Progenitor cell of endocrine pancreas (in vitro differentiated cells): Measurements from ENCODE around the gene TNK1. TPM values are rescaled to one million over a fixed set of nuclear protein-coding genes. Genes with fewer than 3 reads are reported as not detected.

Experiments used
- DNase-seq: peaks from one replicate; pipeline ENCODE4 v3.0.0; 2021; ENCODE audit warnings: low spot score; ENCODE audit not compliant: unreplicated experiment
- H3K27ac Mint-ChIP-seq: 2 replicates; pipeline ENCODE4 v1.8.0; 2021; ENCODE audit warnings: mild to moderate bottlenecking, moderate library complexity, mixed read lengths
- H3K27me3 Mint-ChIP-seq: 2 replicates; pipeline ENCODE4 v1.8.0; 2021; ENCODE audit warnings: mixed read lengths
- H3K36me3 Mint-ChIP-seq: 2 replicates; pipeline ENCODE4 v1.8.0; 2022; ENCODE audit warnings: mixed read lengths; ENCODE audit not compliant: insufficient read depth
- H3K4me1 Mint-ChIP-seq: 2 replicates; pipeline ENCODE4 v1.8.0; 2021; ENCODE audit warnings: low read depth, mixed read lengths
- H3K4me3 Mint-ChIP-seq: 2 replicates; pipeline ENCODE4 v1.8.0; 2021; ENCODE audit warnings: low read depth, mild to moderate bottlenecking, moderate library complexity, mixed read lengths
- H3K9me3 Mint-ChIP-seq: 2 replicates; pipeline ENCODE4 v1.8.0; 2021; ENCODE audit warnings: low read depth, mixed read lengths
- total RNA-seq: library from RNA; stranded (reverse); gene quantifications from 2 replicates; pipeline ENCODE4 v1.2.1, GENCODE V29; 2021
- TF ChIP-seq, protein P1 (sequence below): fragments of 200-600 bp; sonication (generic); IDR thresholded peaks from one replicate; pipeline ENCODE4 v1.5.0; 2021; ENCODE audit warnings: antibody characterized with exemption, mild to moderate bottlenecking; ENCODE audit not compliant: unreplicated experiment

TNK1 gene
- total RNA-seq, 1 donor from 2014 or later: 13.4 TPM

DNA sequence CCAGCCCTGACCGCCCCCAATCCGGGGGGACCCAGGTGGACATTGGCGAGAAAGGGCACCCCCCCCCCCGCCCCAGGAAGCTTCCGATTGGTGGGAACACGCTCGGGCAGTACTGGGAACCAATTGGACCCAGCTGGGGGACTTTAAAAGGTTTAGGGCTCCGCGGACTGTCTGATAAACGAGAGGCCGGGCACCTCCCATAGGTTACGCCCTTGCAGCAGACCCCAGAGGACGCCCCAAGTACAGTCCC is 22.8 kb downstream of the TNK1 start:
- Mint-ChIP-seq H3K4me1 (peaks cover 12% of the 10 kb centered on the region), H3K27me3 (peaks cover 17% of the 10 kb centered on the region), H3K4me3 (peak overlapping the region; percentile 83), H3K36me3 (peaks cover 3% of the 10 kb centered on the region), H3K9me3 (no peaks in the 10 kb centered on the region), H3K27ac (peak overlapping the region; percentile 97)
- no peak for DNase-seq
- TF ChIP-seq, protein P1, sequence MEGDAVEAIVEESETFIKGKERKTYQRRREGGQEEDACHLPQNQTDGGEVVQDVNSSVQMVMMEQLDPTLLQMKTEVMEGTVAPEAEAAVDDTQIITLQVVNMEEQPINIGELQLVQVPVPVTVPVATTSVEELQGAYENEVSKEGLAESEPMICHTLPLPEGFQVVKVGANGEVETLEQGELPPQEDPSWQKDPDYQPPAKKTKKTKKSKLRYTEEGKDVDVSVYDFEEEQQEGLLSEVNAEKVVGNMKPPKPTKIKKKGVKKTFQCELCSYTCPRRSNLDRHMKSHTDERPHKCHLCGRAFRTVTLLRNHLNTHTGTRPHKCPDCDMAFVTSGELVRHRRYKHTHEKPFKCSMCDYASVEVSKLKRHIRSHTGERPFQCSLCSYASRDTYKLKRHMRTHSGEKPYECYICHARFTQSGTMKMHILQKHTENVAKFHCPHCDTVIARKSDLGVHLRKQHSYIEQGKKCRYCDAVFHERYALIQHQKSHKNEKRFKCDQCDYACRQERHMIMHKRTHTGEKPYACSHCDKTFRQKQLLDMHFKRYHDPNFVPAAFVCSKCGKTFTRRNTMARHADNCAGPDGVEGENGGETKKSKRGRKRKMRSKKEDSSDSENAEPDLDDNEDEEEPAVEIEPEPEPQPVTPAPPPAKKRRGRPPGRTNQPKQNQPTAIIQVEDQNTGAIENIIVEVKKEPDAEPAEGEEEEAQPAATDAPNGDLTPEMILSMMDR: no peak

DNA sequence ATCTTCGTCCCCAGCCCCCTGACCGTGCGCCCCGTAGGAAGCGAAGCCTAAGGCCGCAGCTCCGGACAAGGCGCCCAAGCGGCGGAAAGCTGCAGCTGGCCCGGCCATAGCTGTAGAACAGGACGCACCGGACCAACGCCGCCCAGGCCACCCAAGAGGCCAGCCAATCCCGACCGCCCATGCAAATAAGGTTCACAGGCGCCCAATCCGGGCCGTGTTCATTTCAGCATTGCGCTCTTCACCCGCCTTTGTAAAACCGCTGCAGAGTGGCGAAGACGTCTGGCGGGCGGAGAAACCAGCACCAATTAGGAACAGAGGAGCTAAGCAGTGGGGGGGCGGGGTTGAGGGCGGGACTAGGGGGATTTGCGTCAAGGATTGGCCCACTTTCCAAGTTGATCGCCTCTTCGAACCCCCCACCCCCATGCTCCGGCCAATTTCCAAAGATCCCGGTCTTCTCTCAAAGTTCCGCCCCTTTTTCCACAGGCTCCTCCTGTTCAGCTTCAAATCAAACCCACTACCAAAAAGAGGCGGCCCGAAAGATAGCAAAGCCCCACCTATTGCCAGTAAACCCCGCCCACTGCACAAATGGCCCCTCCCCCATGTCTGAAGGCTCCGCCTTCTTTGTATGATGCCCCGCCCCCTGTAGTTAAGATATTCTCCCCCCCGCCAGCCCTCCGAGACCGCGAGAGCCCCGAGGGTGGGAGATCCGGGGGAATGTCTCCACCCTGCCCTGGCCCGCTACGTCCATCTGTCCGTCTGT is 23.3 kb downstream of the TNK1 start, which contains the start of gene TMEM256:
Gene TMEM256, minus strand, starts transcription at position 121 of the 760 bp plus-strand sequence. Its CDS starts 13 bp downstream, at position 108.
- TF ChIP-seq, protein P1: peak; percentile 20
- no peaks in the 10 kb centered on the region for H3K9me3 Mint-ChIP-seq
- H3K27ac Mint-ChIP-seq: peak within 1 kb of the TSS; percentile 97
- H3K36me3 Mint-ChIP-seq: peaks cover 5% of the 10 kb centered on the region
- peak within 1 kb of the TSS; percentile 83 for H3K4me3 Mint-ChIP-seq
- H3K27me3 Mint-ChIP-seq: peaks cover 19% of the 10 kb centered on the region
- peaks cover 12% of the 10 kb centered on the region for H3K4me1 Mint-ChIP-seq
- peak; percentile 95 for DNase-seq

DNA sequence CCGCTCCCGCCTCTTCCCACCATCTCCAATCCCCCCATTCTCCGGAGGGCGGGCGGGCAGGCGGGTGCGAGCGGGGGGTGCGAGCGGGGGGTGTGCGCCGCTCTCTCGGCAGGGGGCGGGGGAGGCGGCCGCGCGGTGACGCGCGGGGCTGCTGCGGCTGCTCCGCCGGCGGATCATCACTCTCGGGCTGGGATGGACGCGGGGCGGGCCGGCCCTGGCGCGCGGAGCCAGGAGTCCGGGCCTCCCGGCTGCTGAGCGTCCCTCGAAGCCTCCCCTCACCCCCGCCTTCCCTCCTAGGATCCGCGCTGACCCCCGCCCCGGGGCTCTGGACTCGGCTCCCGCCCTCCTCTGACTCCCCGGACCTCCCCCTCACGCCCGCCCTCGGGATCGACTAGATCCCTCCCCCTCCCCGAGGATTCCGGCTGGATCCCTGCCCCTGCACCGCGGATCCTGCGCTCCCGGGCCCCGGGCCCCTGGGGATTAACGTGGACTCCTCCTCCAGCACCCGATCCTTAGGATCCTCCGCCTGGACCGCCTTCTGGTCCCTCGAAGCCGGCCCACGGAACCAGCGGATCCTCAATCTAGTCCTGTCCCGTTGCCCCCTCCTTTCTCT is 24.0 kb downstream of the TNK1 start:
- peak overlapping the region; percentile 97 for H3K27ac Mint-ChIP-seq
- no peak for DNase-seq
- peaks cover 26% of the 10 kb centered on the region for H3K27me3 Mint-ChIP-seq
- peaks cover 11% of the 10 kb centered on the region for H3K36me3 Mint-ChIP-seq
- H3K9me3 Mint-ChIP-seq: no peaks in the 10 kb centered on the region
- H3K4me1 Mint-ChIP-seq: peaks cover 12% of the 10 kb centered on the region
- peak overlapping the region; percentile 83 for H3K4me3 Mint-ChIP-seq
- TF ChIP-seq, protein P1: no peak

DNA sequence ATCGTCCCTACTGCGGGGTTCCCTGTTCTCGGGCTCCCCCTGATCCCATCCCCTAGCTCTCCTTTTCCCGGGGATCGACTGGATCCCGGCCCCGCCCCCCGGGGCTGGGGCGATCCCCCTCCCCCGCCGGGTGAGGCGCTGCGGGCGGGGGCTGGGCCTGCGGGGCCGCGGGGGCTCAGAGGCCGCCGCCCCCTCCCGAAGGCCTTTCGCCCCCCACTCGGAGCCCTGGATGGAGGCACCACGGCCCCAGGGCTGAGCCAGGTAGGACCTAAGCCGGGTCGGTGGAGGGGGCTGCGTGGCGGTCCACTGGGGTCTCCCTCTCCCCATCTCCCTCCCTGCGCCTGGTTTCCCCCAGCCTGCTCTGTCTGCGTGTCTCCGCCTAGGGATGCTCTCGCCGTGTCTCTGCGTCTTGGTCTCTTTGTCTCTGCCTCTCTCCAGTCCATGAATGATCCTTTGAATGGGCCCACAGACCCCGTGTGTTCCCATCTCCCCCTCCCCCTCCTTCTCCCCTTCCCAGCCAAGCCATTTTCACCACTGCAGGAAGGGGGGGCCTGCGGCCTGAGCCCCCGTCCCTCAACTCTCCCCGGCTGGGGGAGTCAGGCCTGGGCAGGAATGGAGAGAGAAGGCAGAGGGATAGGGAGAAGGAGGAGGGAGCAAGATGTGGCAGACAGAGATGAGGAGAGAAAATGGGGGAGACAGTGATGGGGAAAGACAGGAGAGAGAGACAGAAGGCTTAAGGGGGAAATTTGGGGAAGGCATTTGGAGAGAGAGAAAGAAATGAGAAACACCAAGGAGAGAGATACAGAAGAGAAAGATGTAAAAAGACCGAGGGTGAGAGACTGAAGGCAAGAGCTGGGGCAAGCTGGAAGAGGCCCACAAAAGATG is 24.7 kb downstream of the TNK1 start:
- peaks cover 27% of the 10 kb centered on the region for H3K27me3 Mint-ChIP-seq
- H3K4me3 Mint-ChIP-seq: peak overlapping the region; percentile 72
- H3K9me3 Mint-ChIP-seq: no peaks in the 10 kb centered on the region
- TF ChIP-seq, protein P1: no peak
- H3K36me3 Mint-ChIP-seq: peaks cover 15% of the 10 kb centered on the region
- DNase-seq: no peak
- peaks cover 12% of the 10 kb centered on the region for H3K4me1 Mint-ChIP-seq
- H3K27ac Mint-ChIP-seq: peak overlapping the region; percentile 35

DNA sequence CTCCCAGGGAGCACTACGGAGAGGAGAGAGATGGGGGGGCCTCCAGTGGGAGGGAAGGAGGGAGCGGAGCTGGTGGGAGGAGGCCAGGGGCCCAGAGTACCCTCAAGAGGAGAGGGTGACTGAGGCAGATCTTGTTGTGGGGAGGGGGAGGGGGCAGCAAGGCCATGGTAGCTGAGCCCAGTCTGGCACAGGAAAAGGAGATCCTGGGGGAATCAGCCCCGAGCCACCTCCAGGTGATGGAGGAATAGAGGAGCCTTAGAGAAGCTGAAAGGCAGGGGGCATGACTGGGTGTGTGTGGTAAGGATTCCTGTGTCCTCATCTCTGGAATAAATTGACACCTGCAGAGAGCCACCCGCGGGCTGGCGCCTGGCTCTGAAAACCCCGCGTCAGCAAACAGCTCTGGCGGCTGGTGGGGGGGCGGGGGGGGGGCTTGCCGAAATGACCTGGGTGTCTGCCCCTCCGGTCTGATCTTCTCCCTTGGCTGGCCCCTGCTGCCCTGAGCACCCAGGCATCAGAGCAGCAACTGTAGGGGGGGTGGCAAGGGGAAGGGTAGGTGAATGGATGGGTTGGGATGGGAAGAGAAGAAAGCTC is 25.4 kb downstream of the TNK1 start:
- peak overlapping the region; percentile 70 for H3K4me3 Mint-ChIP-seq
- H3K27ac Mint-ChIP-seq: peak overlapping the region; percentile 35
- H3K4me1 Mint-ChIP-seq: peaks cover 12% of the 10 kb centered on the region
- no peak for DNase-seq
- TF ChIP-seq, protein P1: no peak
- peaks cover 27% of the 10 kb centered on the region for H3K27me3 Mint-ChIP-seq
- no peaks in the 10 kb centered on the region for H3K9me3 Mint-ChIP-seq
- H3K36me3 Mint-ChIP-seq: peaks cover 15% of the 10 kb centered on the region
